HCEC 1CT (cell line): Measurements from ENCODE around the gene NELFCD.
A peak's percentile ranks its signal among the peaks of the same experiment; 100 is the strongest.
"Not testable (repeated sequence)": the region's sequence is repeated elsewhere in the genome, so short reads cannot be mapped to it uniquely, and the experiment has no call there.

Source experiments
- DNase-seq: peaks from one replicate; pipeline ENCODE4 v3.0.0-alpha.2; 2017

NELFCD gene, protein sequence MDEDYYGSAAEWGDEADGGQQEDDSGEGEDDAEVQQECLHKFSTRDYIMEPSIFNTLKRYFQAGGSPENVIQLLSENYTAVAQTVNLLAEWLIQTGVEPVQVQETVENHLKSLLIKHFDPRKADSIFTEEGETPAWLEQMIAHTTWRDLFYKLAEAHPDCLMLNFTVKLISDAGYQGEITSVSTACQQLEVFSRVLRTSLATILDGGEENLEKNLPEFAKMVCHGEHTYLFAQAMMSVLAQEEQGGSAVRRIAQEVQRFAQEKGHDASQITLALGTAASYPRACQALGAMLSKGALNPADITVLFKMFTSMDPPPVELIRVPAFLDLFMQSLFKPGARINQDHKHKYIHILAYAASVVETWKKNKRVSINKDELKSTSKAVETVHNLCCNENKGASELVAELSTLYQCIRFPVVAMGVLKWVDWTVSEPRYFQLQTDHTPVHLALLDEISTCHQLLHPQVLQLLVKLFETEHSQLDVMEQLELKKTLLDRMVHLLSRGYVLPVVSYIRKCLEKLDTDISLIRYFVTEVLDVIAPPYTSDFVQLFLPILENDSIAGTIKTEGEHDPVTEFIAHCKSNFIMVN

DNA sequence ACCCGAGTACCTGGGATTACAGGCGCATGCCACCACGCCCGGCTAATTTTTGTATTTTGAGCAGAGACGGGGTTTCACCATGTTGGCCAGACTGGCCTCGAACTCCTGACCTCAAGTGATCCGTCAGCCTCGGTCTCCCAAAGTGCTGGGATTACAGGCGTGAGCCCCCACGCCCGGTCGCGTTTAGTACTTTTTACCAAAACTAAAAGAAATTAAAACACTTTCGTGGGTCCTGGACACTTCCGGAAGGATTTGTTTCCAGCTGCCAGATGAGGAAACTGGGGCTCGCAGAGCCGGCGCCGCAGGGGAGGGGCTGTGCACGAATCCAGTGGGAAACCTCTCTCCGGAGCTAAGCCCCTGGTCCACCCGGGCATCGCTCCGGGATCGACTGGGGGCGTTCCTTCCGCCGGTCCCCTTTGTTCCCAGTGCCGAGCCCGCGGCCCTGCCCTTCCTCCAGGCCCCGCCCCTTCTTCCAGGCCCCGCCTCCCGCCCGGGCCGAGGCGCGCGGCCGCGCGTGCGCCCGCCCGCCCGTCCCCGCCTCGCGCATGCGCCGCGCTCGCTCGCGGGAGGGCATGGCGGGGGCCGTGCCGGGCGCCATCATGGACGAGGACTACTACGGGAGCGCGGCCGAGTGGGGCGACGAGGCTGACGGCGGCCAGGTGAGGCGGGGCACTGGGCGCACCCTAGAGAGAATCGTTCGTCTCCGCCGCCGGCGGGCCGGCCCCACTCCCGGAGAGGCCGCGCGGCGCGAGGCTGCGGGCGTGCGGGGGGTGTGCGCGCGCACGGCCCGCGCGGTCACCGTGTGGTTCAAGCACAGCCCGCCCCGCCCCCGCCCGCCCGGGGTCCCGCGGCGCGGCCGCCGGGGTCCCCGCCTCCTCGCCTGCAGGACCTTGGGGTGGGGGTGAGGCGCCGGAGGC lies at the start of gene NELFCD:
Gene NELFCD, plus strand, starts transcription at position 546 of the 917 bp plus-strand sequence. Its CDS starts 54 bp downstream, at position 600.
- DNase-seq, result peak; percentile 79

DNA sequence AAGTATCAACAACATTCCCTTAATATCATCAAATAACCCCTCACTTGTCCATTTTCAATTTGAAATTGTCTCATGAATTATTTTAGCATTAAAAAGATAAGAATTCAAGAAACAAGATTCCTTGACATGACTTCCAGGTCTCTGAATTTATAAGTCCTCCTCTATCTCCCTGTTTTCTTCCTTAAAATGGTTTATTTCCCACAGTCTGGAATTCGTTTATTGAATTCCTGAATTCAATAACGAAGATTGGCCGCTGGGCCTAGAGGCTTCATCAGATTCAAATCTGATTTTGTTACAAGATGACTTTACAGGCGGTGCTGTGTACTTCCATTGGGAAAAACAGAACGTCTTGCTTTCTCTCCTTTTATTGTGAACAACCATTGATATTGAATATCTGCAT lies 48.9 kb upstream of the NELFCD start:
- no peak for DNase-seq

- no peak for DNase-seq
Measured at GRCh38 chr20:58938078-58938477, 43.0 kb upstream of the NELFCD start.

GRCh38 chr20:58938541-58938940 lies 42.5 kb upstream of the NELFCD start:
- no peak for DNase-seq

- DNase-seq, result no peak
Measured at GRCh38 chr20:58941471-58941870, 39.6 kb upstream of the NELFCD start.

DNA sequence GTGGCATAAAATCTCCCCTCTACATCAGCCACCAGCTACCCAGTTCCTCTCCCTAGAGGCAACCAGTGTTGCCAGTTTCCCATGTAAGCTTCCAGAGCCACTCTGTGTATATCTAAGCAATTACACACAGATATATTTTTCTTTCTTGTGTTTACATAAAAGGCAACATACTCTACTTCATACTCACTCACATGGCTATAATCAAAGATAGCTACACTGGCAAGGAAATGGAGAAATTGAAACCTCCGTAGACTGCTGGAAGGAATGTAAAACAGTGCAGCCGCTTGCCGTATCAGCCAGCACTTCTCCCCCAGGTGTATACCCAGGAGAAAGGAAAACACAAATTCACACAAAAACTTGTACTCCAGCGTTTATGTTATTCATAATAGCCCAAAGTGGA lies 38.5 kb upstream of the NELFCD start:
- DNase-seq, result no peak

DNA sequence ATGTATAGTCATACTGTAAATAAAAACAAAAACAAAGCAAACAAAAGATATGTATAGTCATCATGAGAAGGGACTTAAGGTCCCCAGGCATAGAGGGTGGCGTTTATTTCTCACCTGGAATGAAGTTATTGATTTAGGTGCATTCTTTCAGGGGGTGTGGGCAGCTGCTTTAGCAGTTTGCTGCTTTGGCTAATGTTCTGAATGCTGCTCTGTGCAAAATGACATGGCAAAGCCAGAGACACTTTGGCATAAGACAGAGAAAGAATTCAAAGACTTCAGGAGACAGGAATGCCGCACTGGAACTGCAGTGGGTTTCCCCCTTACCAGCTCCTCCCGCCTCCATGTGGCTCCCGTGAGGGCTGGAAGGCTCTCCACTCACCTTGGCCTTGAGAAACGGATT lies 36.4 kb upstream of the NELFCD start:
- DNase-seq, result no peak

DNA sequence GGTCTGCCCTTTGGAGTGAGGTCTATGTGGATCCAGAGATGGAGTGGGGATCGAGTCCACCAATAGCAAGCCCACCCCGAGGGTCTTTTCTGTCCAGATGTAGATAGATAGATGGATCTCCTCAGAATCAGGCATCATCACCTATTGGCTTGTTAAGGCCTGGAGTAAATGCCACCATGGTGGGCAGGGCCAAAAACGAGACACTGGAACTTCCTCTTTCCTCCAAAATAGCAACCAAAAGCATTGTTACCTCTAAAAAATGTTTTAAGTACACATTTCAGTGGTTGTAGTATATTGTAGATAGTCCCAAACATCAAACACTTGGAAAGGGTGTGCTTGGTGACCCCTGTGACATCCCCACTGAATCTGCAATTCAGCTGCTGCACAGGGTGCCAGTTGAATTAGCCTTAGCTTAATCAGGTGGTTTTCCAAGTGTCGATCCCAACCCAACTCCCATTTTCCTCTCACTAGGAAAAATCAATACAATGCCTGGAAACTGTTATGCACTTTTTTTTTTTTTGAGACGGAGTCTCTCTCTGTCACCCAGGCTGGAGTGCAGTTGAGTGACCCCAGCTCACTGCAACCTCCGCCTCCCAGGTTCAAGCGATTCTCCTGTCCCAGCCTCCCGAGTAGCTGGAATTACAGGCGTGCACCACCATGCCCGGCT lies 35.0 kb upstream of the NELFCD start:
- DNase-seq, result no peak

DNA sequence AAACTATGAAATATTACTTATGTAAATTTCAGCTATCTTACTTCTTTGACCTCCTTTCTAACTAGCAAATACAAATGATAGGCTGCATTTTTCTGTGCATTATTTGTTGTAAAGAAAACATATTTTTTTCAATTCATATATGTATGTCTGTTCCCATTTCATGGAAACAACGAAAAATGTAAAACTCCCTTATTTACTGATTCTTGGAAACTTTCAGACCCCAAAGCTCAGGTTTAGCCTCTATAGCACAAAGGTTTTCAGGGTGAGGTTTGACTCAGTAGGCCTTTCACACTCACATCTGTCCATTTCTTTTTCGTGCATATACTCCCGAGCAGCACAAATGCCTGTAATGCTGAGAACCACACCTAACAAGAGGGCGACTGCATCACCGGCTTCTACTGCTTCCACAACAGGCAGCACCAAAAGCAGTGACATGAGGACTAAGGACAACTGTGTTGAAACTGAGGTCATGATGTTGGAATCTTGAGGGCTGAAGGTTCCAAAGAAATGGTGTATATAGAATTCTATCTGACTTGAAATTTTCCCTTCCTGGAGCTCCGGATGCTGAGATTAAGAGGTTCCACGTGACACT lies 33.2 kb upstream of the NELFCD start:
- not testable (repeated sequence) for DNase-seq

- DNase-seq, result no peak
Measured at GRCh38 chr20:58950603-58951002, 30.5 kb upstream of the NELFCD start.

- DNase-seq, result no peak
Measured at GRCh38 chr20:58953050-58953449, 28.0 kb upstream of the NELFCD start.

GRCh38 chr20:58956078-58956477 lies 25.0 kb upstream of the NELFCD start:
- DNase-seq, result no peak

- no peak for DNase-seq
Measured at GRCh38 chr20:58959652-58960051, 21.4 kb upstream of the NELFCD start.

GRCh38 chr20:58963060-58963584 lies 17.9 kb upstream of the NELFCD start:
- DNase-seq, result no peak

- not testable (repeated sequence) for DNase-seq
Measured at GRCh38 chr20:58963922-58964321, 17.1 kb upstream of the NELFCD start.

DNA sequence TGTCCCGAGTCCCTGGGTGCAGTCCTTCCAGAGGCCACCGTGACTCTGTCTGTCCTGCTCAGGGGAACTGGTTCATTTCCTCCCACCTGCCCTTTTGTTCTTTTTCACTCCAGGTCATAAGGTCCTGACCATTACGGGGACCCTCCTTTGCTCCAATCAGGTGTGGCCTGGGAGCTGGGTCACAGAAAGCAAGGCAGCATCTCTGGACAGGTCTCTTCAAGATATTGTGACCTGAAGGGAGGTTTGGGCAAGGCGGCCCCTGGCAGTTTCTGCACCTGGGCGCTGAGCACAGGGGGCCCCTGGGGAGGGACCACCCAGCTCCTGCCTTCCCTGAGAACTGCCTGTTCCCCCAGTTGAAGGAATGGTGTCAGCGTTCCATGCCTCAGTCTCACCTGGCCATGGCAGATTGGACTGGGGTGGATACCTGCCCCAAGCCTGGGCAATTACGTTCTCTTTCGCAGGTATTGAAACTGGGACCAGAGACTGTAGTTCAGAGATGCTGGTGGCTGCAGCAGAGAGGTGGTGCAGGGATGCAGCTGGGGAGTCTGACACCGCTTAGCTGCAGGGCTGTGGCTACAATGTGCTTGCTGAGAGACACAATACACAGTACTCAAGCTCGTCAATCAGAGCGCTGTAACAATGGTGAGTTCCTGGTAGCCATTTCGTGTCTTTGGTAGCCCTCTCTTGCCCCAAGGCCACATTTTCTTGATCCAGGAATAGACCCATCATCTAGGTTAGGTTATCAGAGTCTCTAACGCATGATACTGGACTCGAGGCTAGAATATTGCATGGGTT lies 15.6 kb upstream of the NELFCD start:
- no peak for DNase-seq

DNA sequence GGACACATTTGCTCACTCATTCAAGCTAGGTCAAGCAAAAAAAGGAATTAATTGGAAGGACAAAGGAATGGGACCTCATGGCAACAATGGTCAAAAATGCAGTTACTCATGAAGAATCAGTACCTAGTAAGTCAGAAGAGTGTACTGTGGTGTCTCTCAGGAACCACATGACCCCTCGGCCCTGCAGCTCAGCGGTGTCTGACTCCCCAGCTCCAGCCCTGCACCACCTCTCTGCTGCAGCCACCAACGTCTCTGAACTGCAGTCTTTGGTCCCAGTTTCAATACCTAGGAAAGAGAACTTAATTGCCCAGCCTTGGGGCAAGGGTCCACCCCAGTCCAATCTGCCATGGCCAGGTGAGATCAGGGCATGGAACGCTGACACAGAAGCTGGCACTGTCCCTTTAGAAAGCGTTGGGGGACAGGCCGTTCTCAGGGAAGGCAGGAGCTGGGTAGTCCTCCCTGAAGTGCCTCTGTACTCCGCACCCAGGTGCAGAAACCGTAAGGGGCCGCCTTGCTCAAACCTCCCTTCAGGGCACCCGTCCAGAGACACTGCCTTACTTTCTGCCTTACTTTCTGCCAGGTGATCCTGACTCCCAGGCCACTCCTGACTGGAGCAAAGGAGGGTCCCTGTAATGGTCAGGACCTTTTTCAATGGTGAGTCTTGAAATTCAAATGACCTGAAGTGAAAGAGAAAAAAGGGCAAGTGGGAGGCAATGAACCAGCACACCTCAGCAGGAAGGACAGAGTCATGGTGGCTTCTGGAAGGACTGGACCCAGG lies 13.2 kb upstream of the NELFCD start:
- no peak for DNase-seq

DNA sequence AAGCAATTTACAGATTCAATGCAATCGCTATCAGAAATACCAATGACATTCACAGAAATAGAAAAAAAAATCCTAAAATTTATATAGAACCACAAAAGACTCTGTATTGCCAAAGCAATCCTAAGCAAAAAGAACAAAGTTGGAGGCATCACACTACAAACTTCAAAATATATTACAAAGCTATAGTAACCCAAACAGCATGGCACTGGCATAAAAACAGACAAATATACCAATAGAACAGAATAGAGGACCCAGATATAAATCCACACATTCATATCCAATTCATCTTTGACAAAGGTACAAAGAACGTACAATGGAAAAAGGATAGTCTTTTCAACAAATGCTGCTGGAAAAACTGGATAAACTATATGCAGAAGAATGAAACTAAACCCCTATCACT lies 11.6 kb upstream of the NELFCD start:
- no peak for DNase-seq

DNA sequence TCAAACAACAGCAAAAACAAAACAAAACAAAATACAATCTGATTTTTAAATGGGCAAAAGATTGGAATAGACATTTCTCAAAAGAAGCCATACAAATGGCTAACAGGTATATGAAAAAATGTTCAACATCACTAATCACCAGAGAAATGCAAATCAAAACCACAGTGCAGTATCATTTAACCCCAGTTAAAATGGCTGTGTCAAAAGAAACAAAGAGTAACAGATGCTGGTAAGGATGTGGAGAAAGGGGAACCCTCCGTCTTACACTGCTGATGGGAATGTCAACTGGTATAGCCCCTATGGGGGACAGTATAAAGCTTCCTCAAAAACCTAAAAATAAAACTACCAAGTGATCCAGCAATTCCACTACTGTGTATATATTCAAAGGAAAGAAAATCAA lies 10.9 kb upstream of the NELFCD start:
- no peak for DNase-seq

GRCh38 chr20:58971429-58971828 lies 9.6 kb upstream of the NELFCD start:
- DNase-seq, result no peak

- no peak for DNase-seq
Measured at GRCh38 chr20:58973179-58973578, 7.9 kb upstream of the NELFCD start.
